ENCODE measurements around the gene NFATC1.

Gene NFATC1

GRCh38 chr18:79445696-79446561 is 50.2 kb downstream of the NFATC1 start:
- DNase-seq: no peak

- DNase-seq: no peak
Measured at GRCh38 chr18:79446931-79447330, 51.2 kb downstream of the NFATC1 start.

- no peak for DNase-seq
Measured at GRCh38 chr18:79447703-79448367, 52.1 kb downstream of the NFATC1 start.

- DNase-seq: no peak
Measured at GRCh38 chr18:79448621-79449020, 52.9 kb downstream of the NFATC1 start.

GRCh38 chr18:79449551-79450288 is 54.0 kb downstream of the NFATC1 start:
- DNase-seq: no peak

GRCh38 chr18:79450289-79451080 is 54.8 kb downstream of the NFATC1 start:
- no peak for DNase-seq

GRCh38 chr18:79451237-79452125 is 55.8 kb downstream of the NFATC1 start:
- DNase-seq: no peak

GRCh38 chr18:79452190-79452990 is 56.7 kb downstream of the NFATC1 start:
- no peak for DNase-seq

- no peak for DNase-seq
Measured at GRCh38 chr18:79452991-79453645, 57.4 kb downstream of the NFATC1 start.

- no peak for DNase-seq
Measured at GRCh38 chr18:79453816-79454735, 58.3 kb downstream of the NFATC1 start.

GRCh38 chr18:79455261-79455660 is 59.5 kb downstream of the NFATC1 start:
- DNase-seq: no peak

- no peak for DNase-seq
Measured at GRCh38 chr18:79456105-79456980, 60.6 kb downstream of the NFATC1 start.

GRCh38 chr18:79457239-79457638 is 61.5 kb downstream of the NFATC1 start:
- no peak for DNase-seq

GRCh38 chr18:79457652-79458051 is 61.9 kb downstream of the NFATC1 start:
- no peak for DNase-seq

GRCh38 chr18:79458131-79458838 is 62.6 kb downstream of the NFATC1 start:
- no peak for DNase-seq

GRCh38 chr18:79458917-79459803 is 63.4 kb downstream of the NFATC1 start:
- no peak for DNase-seq

All from GDM1 (cell line).